Measurements from ENCODE around the gene LOC101059915.
"Not testable (repeated sequence)": the region's sequence is repeated elsewhere in the genome, so short reads cannot be mapped to it uniquely, and the experiment has no call there.

Gene LOC101059915

DNA sequence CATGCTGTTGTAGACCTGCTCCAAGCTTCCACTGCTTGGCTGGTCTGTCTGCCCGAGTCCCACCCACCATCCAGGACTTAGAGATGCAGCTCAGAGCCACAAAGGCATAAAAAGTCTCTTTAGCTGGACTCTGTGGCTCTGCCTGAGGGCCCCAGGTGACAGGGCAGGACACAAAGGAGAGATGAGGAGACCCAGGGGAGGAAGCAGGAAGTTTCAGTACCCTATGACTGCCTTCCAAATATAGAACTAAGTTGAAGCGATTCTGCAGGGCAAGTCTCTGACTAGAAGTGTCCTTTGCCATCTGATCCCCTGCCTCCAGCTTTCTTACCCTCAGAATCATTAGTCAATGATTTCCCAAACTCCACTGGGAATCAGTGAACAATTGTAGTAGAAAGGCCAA, 37.9 kb upstream of the LOC101059915 start:
- H3K4me3 Mint-ChIP-seq: no peak overlapping the region
- H3K9me3 Mint-ChIP-seq: no peaks in the 10 kb centered on the region
- ATAC-seq (no peak), DNase-seq (no peak)
- peaks cover 10% of the 10 kb centered on the region for H3K4me1 Mint-ChIP-seq (ENCODE audit: low read depth)
- H3K36me3 Mint-ChIP-seq (ENCODE audit: insufficient read depth): no peaks in the 10 kb centered on the region
- no peaks in the 10 kb centered on the region for H3K27me3 Mint-ChIP-seq (ENCODE audit: low read depth)

DNA sequence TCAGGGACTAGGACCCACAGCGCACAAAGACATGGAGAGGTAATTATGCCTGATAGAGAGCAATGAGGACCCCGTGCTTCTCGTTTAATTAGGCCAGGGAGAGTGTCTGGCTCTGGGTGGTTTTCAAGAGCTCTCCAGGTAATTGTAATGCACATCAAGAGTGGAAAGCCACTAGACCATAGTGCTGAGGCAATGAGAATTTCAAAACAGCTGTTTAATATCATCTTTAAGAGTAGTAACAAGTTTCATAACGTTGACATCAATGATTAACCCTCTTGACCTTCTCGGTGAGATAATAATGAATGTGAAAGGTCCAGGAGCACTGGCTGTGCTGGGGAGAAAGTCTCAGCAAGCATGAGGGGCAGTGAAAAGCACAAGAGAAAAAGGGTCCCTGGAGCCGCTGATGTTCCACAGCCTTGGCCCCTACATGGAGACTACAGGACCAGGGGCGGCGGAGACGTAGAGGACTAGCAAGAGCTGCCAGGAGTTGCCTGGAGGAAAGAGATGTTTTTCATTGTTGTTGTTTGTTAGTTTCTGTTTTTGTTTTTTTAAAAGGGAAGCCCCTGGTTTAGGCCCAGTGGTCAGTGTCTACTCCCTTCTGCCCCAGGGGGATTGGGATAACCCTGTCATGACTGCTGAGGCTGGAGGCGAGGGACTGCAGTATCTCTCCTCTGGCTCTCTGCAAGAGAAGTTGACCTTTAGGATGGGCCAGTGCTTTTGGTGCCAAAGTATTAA, 34.3 kb upstream of the LOC101059915 start:
- DNase-seq (no peak), ATAC-seq (no peak)
- no peaks in the 10 kb centered on the region for H3K36me3 Mint-ChIP-seq (ENCODE audit: insufficient read depth)
- no peaks in the 10 kb centered on the region for H3K9me3 Mint-ChIP-seq
- H3K27me3 Mint-ChIP-seq (ENCODE audit: low read depth): no peaks in the 10 kb centered on the region
- peaks cover 19% of the 10 kb centered on the region for H3K4me1 Mint-ChIP-seq (ENCODE audit: low read depth)
- no peak overlapping the region for H3K4me3 Mint-ChIP-seq

DNA sequence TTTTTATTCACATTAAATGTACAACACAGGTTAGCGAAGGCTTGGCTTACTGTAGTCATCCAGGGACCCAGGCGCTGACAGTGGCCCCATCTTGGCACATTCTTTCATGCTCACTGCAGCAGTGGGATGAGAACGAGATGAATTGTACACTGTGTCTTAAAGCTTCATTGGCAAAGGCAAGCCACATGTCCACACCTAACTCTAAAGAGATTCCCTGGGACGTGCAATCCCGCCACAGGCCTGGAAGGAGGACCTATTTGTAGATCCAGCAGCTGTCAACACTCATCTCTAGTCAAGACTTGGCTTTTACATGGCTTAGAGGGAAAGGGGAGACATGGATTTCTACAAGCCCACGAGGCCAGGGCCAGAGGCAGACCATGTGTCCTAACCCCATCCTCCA, 33.0 kb upstream of the LOC101059915 start:
- Mint-ChIP-seq H3K9me3 (no peaks in the 10 kb centered on the region), H3K36me3 (ENCODE audit: insufficient read depth) (no peaks in the 10 kb centered on the region), H3K4me3 (no peak overlapping the region), H3K4me1 (ENCODE audit: low read depth) (peaks cover 17% of the 10 kb centered on the region), H3K27me3 (ENCODE audit: low read depth) (no peaks in the 10 kb centered on the region)
- ATAC-seq: no peak
- DNase-seq: no peak

DNA sequence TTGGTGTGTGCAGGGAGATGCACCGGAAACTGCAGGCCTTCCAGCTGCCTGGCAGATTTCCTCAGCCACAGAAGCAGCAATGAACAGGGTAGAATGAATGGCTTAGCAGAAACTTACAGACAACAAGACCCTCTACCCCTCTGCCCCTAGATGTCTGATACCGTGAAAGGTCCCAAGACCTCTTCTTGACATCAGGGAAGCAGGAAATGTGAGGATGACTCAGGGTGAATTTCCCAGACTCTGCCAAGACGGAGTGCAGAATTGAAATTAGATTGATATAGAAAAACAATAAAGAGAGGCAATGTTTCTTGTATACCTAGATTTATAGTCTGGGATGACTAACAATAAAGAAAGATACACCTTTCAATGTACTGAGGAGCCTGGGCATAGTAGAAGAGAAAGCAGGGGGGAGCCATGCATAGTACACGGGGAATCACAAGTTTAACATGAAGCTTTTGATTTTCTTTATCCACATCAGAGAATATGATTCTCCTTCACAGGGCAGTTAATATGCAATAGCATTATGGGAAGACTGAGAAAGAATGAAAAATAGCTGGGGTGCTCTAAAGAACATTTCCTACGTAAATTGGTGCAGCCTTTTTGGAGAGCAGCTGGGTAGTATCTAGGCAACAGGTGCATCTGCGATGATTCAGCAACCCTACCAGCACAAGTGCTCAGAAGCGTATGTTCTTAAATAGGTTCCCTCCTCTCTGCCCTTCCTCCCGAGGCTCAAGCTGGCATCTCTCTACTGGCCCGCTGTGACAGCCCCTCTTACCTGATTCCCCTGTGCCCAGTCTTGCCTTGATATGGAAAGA, 30.7 kb upstream of the LOC101059915 start:
- DNase-seq: no peak
- ATAC-seq: peak; percentile 15 to 53
- H3K27me3 Mint-ChIP-seq (ENCODE audit: low read depth): no peaks in the 10 kb centered on the region
- no peaks in the 10 kb centered on the region for H3K9me3 Mint-ChIP-seq
- peaks cover 17% of the 10 kb centered on the region for H3K4me1 Mint-ChIP-seq (ENCODE audit: low read depth)
- no peaks in the 10 kb centered on the region for H3K36me3 Mint-ChIP-seq (ENCODE audit: insufficient read depth)
- H3K4me3 Mint-ChIP-seq: no peak overlapping the region

DNA sequence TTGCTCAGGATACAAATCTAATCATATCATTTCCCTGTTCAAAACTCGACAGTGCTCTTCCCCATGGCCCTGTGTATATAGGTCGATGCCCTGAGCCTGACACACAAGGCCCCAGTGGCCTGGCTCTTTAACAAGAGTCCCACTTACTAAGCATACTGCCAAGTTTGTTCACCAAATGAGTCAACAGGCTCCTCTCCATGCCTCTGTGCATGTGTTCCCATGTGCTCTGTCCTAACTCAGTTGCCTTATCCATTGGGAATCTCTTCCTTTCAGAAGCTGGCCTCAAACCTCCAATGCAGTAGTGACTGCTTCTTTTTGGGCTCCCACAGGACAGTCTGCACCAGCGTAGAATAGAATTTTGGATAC, 30.1 kb upstream of the LOC101059915 start:
- H3K36me3 Mint-ChIP-seq (ENCODE audit: insufficient read depth): no peaks in the 10 kb centered on the region

DNA sequence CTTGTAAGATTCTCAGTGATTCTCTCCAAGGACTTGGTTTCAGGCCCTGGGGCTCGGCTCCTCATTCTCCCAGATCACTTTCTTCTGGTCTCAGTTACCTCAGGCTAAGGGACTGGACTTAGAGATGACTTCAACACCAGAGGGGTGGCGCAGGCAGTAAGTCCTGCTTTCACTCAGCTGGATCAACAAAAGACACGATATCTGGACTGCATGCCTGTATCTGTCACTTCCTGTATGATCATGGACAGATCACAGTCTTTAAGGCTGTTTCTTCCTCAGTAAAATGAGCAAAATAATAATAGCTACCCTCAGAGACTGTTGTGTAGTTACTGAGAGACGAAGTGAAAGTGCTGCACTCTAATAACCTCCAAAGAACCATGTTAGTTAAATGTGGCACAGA, 29.5 kb upstream of the LOC101059915 start:
- H3K4me3 Mint-ChIP-seq: no peak overlapping the region
- no peak for DNase-seq

More for the DNA sequence above, 30.1 kb upstream of the LOC101059915 start:
- Mint-ChIP-seq H3K4me1 (ENCODE audit: low read depth) (peaks cover 17% of the 10 kb centered on the region), H3K9me3 (no peaks in the 10 kb centered on the region), H3K27me3 (ENCODE audit: low read depth) (no peaks in the 10 kb centered on the region), H3K4me3 (no peak overlapping the region)
- ATAC-seq (peak; percentile 14 to 41), DNase-seq (no peak)

DNA sequence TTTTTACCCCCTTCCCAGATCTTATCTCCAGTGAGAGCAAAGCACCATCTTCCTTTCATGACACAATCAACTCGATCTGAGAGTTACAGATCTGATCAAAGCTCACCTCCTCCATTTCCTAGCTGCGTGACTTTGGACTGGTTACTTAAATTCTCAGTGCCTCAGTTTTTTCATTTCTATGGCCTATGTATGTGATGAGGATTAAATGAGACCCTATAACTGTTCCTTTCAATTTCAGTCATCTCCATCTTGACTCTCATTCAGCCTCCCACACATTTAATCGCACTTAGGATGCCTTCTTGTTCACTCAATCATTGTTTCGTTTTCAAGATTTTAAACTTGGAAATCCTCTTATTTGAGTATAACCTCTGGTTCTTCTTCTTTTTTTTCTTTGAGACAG, 28.9 kb upstream of the LOC101059915 start:
- no peak overlapping the region for H3K4me3 Mint-ChIP-seq
- H3K27me3 Mint-ChIP-seq (ENCODE audit: low read depth): no peaks in the 10 kb centered on the region
- H3K36me3 Mint-ChIP-seq (ENCODE audit: insufficient read depth): no peaks in the 10 kb centered on the region
- DNase-seq (no peak), ATAC-seq (peak; percentile 75 to 78)
- H3K4me1 Mint-ChIP-seq (ENCODE audit: low read depth): peaks cover 17% of the 10 kb centered on the region
- no peaks in the 10 kb centered on the region for H3K9me3 Mint-ChIP-seq

More for the DNA sequence above, 29.5 kb upstream of the LOC101059915 start:
- Mint-ChIP-seq H3K36me3 (ENCODE audit: insufficient read depth) (no peaks in the 10 kb centered on the region), H3K27me3 (ENCODE audit: low read depth) (no peaks in the 10 kb centered on the region), H3K4me1 (ENCODE audit: low read depth) (peaks cover 17% of the 10 kb centered on the region), H3K9me3 (no peaks in the 10 kb centered on the region)
- peak; percentile 31 to 42 for ATAC-seq

DNA sequence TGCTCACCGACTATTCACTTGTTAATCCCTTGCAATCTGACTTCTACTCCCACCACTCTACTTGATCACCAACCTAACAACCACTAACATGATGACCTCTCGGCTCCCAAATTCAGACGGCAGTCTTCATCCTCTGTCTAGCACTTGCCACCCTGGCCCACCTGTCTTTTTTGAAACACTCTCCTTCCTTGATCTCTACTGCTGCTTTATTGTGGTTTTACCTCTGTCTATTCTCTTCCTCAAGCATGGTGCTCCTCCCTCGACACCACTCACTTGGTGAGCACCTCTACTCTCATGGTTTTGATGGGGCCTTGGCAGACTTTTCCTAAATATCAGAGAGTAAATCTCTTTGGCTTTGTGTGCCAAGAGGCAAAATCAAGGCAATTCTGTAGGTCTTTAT, 27.3 kb upstream of the LOC101059915 start:
- Mint-ChIP-seq H3K36me3 (ENCODE audit: insufficient read depth) (no peaks in the 10 kb centered on the region), H3K4me1 (ENCODE audit: low read depth) (peaks cover 17% of the 10 kb centered on the region), H3K4me3 (no peak overlapping the region), H3K27me3 (ENCODE audit: low read depth) (no peaks in the 10 kb centered on the region), H3K9me3 (no peaks in the 10 kb centered on the region)
- no peak for DNase-seq
- ATAC-seq: no peak

DNA sequence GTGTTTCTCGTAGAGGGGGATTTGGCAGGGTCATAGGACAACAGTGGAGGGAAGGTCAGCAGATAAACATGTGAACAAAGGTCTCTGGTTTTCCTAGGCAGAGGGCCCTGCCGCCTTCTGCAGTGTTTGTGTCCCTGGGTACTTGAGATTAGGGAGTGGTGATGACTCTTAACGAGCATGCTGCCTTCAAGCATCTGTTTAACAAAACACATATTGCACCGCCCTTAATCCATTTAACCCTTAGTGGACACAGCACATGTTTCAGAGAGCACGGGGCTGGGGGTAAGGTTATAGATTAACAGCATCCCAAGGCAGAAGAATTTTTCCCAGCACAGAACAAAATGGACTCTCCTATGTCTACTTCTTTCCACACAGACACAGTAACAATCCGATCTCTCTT, 22.9 kb upstream of the LOC101059915 start:
- not testable (repeated sequence) for H3K9me3 Mint-ChIP-seq; H3K4me3 Mint-ChIP-seq; H3K4me1 Mint-ChIP-seq (ENCODE audit: low read depth)

DNA sequence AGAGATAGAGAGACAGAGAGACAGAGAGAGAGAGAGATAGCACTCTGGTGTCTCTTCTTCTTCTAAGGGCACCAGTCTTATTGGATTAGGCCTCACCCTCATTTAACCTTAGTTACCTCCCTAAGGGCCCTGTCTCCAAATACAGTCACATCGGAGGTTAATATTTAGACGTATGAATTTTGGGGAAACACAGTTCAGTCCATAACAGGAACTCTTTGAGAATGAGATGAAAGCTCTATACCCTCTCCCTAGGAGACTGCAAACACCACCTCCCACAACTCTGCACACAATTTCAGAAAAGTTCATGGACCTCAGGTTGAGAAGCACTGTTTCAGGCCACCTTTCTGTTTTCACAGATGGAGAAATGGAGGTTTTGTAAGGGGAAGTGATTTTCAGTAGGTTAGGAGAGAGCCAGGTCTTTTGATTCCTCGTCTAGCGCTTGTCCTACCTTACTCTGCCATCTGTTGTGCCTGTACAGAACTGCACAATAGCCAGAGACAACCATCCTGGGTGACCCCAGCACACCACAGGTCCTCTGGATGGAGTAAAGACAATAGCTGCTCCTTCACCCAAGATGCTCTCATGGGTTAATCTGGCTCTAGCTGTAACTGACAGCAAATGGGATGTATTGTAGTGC, 16.9 kb upstream of the LOC101059915 start:
- H3K9me3 Mint-ChIP-seq: no peaks in the 10 kb centered on the region
- DNase-seq (no peak), ATAC-seq (peak; percentile 74 to 82)
- no peaks in the 10 kb centered on the region for H3K27me3 Mint-ChIP-seq (ENCODE audit: low read depth)
- H3K4me3 Mint-ChIP-seq: no peak overlapping the region
- no peaks in the 10 kb centered on the region for H3K36me3 Mint-ChIP-seq (ENCODE audit: insufficient read depth)
- H3K4me1 Mint-ChIP-seq (ENCODE audit: low read depth): peaks cover 11% of the 10 kb centered on the region

More for the DNA sequence above, 22.9 kb upstream of the LOC101059915 start:
- not testable (repeated sequence) for DNase-seq; H3K27me3 Mint-ChIP-seq (ENCODE audit: low read depth); H3K36me3 Mint-ChIP-seq (ENCODE audit: insufficient read depth); ATAC-seq

DNA sequence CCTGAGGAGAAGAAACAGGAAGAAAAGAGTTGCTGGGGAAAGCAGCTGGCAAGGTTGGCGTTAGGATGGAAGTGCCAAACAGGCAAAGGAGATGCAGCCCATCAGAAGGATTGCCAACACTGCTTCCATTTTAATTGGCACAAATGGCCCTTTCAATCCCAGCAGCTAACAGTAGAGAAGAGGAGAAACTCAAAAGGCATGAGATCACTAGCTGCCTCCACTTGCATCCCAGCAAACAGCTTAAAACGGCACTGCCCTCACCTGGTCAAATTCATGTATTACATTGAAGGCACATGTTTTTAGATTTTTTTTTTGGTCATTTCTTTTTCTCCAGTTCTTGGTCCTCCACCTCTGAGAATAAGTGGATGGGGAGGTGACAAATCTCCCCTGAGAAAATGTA, 14.9 kb upstream of the LOC101059915 start:
- Mint-ChIP-seq H3K27me3 (ENCODE audit: low read depth) (no peaks in the 10 kb centered on the region), H3K4me1 (ENCODE audit: low read depth) (peaks cover 11% of the 10 kb centered on the region), H3K36me3 (ENCODE audit: insufficient read depth) (no peaks in the 10 kb centered on the region), H3K4me3 (no peak overlapping the region), H3K9me3 (no peaks in the 10 kb centered on the region)
- ATAC-seq (peak; percentile 59 to 63), DNase-seq (peak; percentile 50)

DNA sequence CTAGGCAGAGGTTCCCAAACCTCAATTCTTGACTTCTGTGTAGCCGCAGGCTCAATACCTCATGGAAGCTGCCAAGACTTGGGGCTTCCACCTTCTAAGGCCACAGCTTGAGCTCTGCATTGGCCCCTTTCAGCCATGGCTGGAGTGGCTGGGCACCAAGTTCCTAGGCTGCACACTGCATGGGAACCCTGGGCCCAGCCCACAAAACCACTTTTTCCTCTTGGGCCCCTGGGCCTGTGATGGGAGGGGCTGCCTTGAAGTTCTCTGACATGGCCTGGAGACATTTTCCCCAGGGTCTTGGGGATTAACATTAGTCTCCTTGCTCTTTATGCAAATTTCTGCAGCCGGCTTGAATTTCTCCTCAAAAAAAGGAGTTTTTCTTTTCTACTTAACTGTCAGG, 14.0 kb upstream of the LOC101059915 start:
- DNase-seq (no peak), ATAC-seq (no peak)
- H3K4me1 Mint-ChIP-seq (ENCODE audit: low read depth): peaks cover 11% of the 10 kb centered on the region
- no peaks in the 10 kb centered on the region for H3K9me3 Mint-ChIP-seq
- no peaks in the 10 kb centered on the region for H3K27me3 Mint-ChIP-seq (ENCODE audit: low read depth)
- no peaks in the 10 kb centered on the region for H3K36me3 Mint-ChIP-seq (ENCODE audit: insufficient read depth)
- H3K4me3 Mint-ChIP-seq: no peak overlapping the region

DNA sequence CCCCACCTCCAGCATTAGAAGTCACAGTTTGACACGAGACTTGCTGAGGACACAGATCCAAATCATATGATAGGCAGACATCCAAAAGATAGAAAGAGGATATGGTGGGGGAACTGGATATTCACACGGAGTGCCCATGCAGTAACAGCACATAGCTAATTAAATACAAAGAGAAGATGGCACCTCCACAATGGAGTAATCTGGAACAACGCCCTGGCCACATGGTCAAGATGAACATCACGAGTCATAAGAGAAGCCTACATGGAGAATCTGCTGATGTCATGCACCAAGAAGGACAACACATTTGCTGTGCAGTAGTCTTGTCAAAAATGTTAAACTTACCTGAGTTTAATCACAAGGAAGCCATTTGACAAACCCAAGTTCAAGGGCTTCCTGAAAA, 10.1 kb upstream of the LOC101059915 start:
- ATAC-seq (no peak), DNase-seq (no peak)
- Mint-ChIP-seq H3K4me3 (no peak overlapping the region), H3K9me3 (no peaks in the 10 kb centered on the region), H3K36me3 (ENCODE audit: insufficient read depth) (no peaks in the 10 kb centered on the region), H3K4me1 (ENCODE audit: low read depth) (peaks cover 2% of the 10 kb centered on the region), H3K27me3 (ENCODE audit: low read depth) (no peaks in the 10 kb centered on the region)

DNA sequence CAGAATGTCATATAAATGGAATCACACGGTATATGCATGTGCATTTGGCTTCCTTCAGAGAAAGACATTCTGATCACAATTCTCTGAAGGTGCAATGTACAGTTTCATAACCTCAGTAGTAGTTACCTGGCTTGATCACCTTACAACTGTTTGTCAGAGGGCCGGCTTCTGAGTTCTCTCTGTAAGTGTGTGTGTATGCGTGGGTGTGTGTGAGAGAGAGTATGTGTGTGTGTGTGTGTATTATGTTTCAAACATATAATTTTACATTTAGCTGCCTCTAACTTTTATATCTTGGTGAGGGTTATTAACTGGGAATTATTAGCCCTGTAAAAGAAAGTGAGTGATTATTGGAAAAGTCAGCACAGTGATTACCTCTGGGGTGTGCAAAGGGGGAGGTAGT, 8.0 kb upstream of the LOC101059915 start:
- no peak overlapping the region for H3K4me3 Mint-ChIP-seq
- no peaks in the 10 kb centered on the region for H3K27me3 Mint-ChIP-seq (ENCODE audit: low read depth)
- ATAC-seq (no peak), DNase-seq (no peak)
- peaks cover 19% of the 10 kb centered on the region for H3K4me1 Mint-ChIP-seq (ENCODE audit: low read depth)
- no peaks in the 10 kb centered on the region for H3K9me3 Mint-ChIP-seq
- H3K36me3 Mint-ChIP-seq (ENCODE audit: insufficient read depth): no peaks in the 10 kb centered on the region

Measured in activated T-cell treated with anti-CD3 and anti-CD28 coated beads, Interleukin-2, amount 50 U/mL, for 4 hours (primary cell).